ENCODE measurements around the gene TRABD.

TRABD gene

GRCh38 chr22:50238755-50239154, 53.0 kb downstream of the TRABD start:
- H2AFZ ChIP-seq (ENCODE audit: low read length, unreplicated experiment), result no peak overlapping the region
- no peak overlapping the region for H3K27ac ChIP-seq (ENCODE audit: low read depth, low read length)
- H3K79me2 ChIP-seq (ENCODE audit: control insufficient read depth, insufficient read depth, low read length, unreplicated experiment), result peaks cover 35% of the 10 kb centered on the region
- H3K36me3 ChIP-seq (ENCODE audit: insufficient read depth, low read length), result no peaks in the 10 kb centered on the region
- H3K4me1 ChIP-seq (ENCODE audit: control insufficient read depth, insufficient read depth, low read length, unreplicated experiment), result no peaks in the 10 kb centered on the region
- no peaks in the 10 kb centered on the region for H3K27me3 ChIP-seq (ENCODE audit: insufficient read depth, low read length)
- H3K4me3 ChIP-seq (ENCODE audit: low read depth, low read length), result no peak overlapping the region

- Histone ChIP-seq H3K79me2 (ENCODE audit: control insufficient read depth, insufficient read depth, low read length, unreplicated experiment) (peaks cover 36% of the 10 kb centered on the region), H3K36me3 (ENCODE audit: insufficient read depth, low read length) (no peaks in the 10 kb centered on the region), H3K27ac (ENCODE audit: low read depth, low read length) (no peak overlapping the region), H2AFZ (ENCODE audit: low read length, unreplicated experiment) (no peak overlapping the region), H3K4me3 (ENCODE audit: low read depth, low read length) (peak overlapping the region; percentile 97), H3K27me3 (ENCODE audit: insufficient read depth, low read length) (no peaks in the 10 kb centered on the region), H3K4me1 (ENCODE audit: control insufficient read depth, insufficient read depth, low read length, unreplicated experiment) (no peaks in the 10 kb centered on the region)
Observed at GRCh38 chr22:50242406-50242949, 56.8 kb downstream of the TRABD start.

DNA sequence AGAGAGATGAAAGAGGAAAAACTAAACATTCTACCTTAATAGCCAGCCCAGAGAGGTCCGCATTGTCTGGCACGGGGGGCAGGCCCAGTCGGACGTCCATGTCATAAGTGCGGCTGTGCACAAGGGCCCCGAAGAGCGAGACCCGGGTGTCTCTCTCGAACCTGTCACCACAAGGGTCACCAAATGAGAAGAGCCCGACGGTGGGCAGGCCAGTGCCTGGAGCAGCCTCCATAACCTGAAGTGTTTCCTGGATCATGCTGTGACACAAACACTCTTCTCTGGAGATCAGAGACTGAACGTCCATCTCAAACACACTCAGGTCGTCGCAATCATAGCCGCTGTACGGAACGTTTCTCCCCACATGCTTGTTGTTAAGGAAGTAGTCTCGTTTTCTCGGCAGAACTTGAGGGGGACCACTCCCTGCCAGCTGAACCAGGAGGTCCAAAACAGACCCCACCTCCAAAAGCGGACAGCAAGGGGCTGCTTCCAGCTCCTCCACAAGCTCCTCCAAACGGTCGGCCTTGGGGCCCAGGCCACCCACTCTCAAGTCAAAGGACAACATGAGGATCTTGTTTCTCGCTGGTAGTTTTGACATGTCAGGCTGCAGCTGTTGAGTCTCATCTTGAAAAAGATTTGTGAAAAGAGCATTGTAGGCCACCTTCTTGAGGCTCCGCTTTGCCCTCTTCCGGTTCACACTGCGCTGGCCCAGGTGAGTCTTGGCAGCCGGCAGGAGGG, 58.1 kb downstream of the TRABD start:
- Histone ChIP-seq H3K36me3 (ENCODE audit: insufficient read depth, low read length) (no peaks in the 10 kb centered on the region), H3K4me1 (ENCODE audit: control insufficient read depth, insufficient read depth, low read length, unreplicated experiment) (no peaks in the 10 kb centered on the region), H3K27me3 (ENCODE audit: insufficient read depth, low read length) (no peaks in the 10 kb centered on the region), H3K27ac (ENCODE audit: low read depth, low read length) (peak overlapping the region; percentile 67; the same call in 1 of the 2 replicates), H2AFZ (ENCODE audit: low read length, unreplicated experiment) (no peak overlapping the region), H3K4me3 (ENCODE audit: low read depth, low read length) (peak overlapping the region; percentile 97), H3K79me2 (ENCODE audit: control insufficient read depth, insufficient read depth, low read length, unreplicated experiment) (peaks cover 36% of the 10 kb centered on the region)

DNA sequence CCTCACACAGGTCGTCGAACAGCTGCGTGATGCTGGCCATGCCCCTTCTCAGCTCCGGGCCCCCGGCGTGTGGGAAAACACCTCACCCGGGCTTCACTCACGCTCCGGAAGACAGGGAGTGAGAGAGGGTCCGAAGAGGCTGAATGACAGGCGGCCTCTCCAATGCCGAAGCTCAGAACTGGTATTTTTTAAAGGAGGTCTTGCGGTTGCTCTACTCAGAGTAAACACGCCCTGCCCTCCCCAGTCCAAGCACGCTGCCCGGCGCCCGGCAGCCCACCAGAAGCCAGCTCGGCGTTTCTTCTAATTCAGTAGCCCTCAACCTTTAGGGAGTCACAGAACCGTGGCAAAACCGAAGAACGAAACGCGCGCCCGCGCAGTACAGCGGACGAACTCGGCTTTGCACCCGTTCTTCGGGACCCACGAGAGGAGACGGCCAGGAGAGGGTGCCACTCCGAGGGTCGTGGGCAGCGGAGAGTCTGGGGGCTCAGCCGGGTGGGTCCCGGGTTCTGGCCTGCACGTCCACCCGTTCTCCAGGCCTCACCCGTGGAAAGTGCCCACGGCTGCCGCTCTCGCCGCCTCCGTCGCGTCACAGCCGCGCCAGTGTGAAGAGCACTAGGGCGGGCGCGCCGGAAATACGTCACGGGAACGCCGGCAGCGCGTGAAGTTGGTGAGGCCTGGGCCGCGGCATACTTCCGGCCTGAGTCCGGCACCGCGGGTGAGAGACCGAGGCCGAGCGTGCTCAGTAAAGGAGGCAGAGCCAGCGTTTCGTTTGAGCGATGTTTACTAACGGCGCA, 58.9 kb downstream of the TRABD start, which contains the start of gene TUBGCP6:
Gene TUBGCP6 (minus strand): TSS at position 604 of the 794 bp plus-strand sequence. CDS start 564 bp downstream, at position 40.
- Histone ChIP-seq H3K27ac (ENCODE audit: low read depth, low read length) (peak within 1 kb of the TSS; percentile 67), H3K36me3 (ENCODE audit: insufficient read depth, low read length) (no peaks in the 10 kb centered on the region), H2AFZ (ENCODE audit: low read length, unreplicated experiment) (peak within 1 kb of the TSS; percentile 88), H3K4me3 (ENCODE audit: low read depth, low read length) (peak within 1 kb of the TSS; percentile 97), H3K79me2 (ENCODE audit: control insufficient read depth, insufficient read depth, low read length, unreplicated experiment) (peaks cover 39% of the 10 kb centered on the region), H3K4me1 (ENCODE audit: control insufficient read depth, insufficient read depth, low read length, unreplicated experiment) (no peaks in the 10 kb centered on the region), H3K27me3 (ENCODE audit: insufficient read depth, low read length) (no peaks in the 10 kb centered on the region)

GRCh38 chr22:50245214-50246072, 59.7 kb downstream of the TRABD start:
- Histone ChIP-seq H3K4me1 (ENCODE audit: control insufficient read depth, insufficient read depth, low read length, unreplicated experiment) (peaks cover 5% of the 10 kb centered on the region), H2AFZ (ENCODE audit: low read length, unreplicated experiment) (no peak overlapping the region), H3K79me2 (ENCODE audit: control insufficient read depth, insufficient read depth, low read length, unreplicated experiment) (peaks cover 31% of the 10 kb centered on the region), H3K36me3 (ENCODE audit: insufficient read depth, low read length) (no peaks in the 10 kb centered on the region), H3K4me3 (ENCODE audit: low read depth, low read length) (peak overlapping the region; percentile 97), H3K27me3 (ENCODE audit: insufficient read depth, low read length) (no peaks in the 10 kb centered on the region), H3K27ac (ENCODE audit: low read depth, low read length) (peak overlapping the region; percentile 67)

DNA sequence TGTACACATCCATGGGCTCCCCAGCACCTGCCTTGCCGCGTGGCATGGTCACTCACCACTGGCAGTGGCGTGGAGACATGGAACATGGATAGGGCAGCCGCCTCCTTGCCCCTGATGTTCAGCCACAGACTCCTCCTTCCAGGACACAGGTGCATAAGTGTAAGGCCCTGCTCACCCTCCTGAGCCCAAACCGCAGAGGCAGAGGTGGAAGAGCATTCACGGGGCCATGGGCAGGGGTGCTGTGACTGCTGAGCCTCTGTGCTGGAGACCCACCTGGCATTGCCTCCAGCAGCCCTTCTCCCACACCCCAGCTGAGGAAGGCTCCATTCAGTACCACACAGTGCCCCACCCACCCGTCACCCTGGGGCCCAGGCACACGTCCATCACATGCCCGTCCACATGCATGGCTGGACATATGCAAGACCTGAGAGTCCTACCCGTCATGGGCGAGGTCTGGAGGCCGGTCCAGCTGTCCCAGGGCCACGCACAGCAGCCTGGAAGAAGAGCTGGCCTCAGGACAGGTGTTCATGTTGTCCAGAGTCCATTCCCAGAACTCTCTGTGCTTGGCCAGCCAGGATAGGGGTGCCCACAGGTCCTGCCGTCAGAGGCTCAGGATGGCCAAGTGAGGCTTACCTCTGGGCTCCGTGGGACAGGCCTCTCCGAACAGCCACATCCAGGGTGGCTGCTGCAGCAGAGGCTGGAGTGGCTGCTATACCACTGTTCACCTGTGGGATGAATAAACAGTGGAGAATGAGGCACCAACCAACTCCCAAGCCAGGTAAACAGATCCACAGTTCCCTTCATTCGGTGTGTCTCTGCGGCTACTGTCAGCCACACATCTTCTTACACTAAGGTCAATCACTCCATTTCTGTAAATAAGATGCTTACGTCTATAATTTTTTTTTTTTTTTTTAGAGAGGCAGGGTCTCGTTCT, 60.8 kb downstream of the TRABD start:
- Histone ChIP-seq H3K36me3 (ENCODE audit: insufficient read depth, low read length) (no peaks in the 10 kb centered on the region), H2AFZ (ENCODE audit: low read length, unreplicated experiment) (no peak overlapping the region), H3K4me1 (ENCODE audit: control insufficient read depth, insufficient read depth, low read length, unreplicated experiment) (peaks cover 5% of the 10 kb centered on the region), H3K79me2 (ENCODE audit: control insufficient read depth, insufficient read depth, low read length, unreplicated experiment) (peaks cover 27% of the 10 kb centered on the region), H3K27ac (ENCODE audit: low read depth, low read length) (no peak overlapping the region), H3K4me3 (ENCODE audit: low read depth, low read length) (no peak overlapping the region; the same call in 1 of the 2 replicates), H3K27me3 (ENCODE audit: insufficient read depth, low read length) (no peaks in the 10 kb centered on the region)

- H3K36me3 ChIP-seq (ENCODE audit: insufficient read depth, low read length), result no peaks in the 10 kb centered on the region
- H3K4me1 ChIP-seq (ENCODE audit: control insufficient read depth, insufficient read depth, low read length, unreplicated experiment), result peaks cover 5% of the 10 kb centered on the region
- peaks cover 16% of the 10 kb centered on the region for H3K79me2 ChIP-seq (ENCODE audit: control insufficient read depth, insufficient read depth, low read length, unreplicated experiment)
- H3K27me3 ChIP-seq (ENCODE audit: insufficient read depth, low read length), result no peaks in the 10 kb centered on the region
- H2AFZ ChIP-seq (ENCODE audit: low read length, unreplicated experiment), result no peak overlapping the region
- no peak overlapping the region for H3K4me3 ChIP-seq (ENCODE audit: low read depth, low read length)
- H3K27ac ChIP-seq (ENCODE audit: low read depth, low read length), result no peak overlapping the region
Observed at GRCh38 chr22:50247748-50248147, 62.0 kb downstream of the TRABD start.

GRCh38 chr22:50248196-50249081, 62.7 kb downstream of the TRABD start:
- Histone ChIP-seq H3K36me3 (ENCODE audit: insufficient read depth, low read length) (no peaks in the 10 kb centered on the region), H3K4me3 (ENCODE audit: low read depth, low read length) (no peak overlapping the region), H3K4me1 (ENCODE audit: control insufficient read depth, insufficient read depth, low read length, unreplicated experiment) (peaks cover 5% of the 10 kb centered on the region), H3K27ac (ENCODE audit: low read depth, low read length) (no peak overlapping the region), H3K27me3 (ENCODE audit: insufficient read depth, low read length) (no peaks in the 10 kb centered on the region), H3K79me2 (ENCODE audit: control insufficient read depth, insufficient read depth, low read length, unreplicated experiment) (peaks cover 14% of the 10 kb centered on the region), H2AFZ (ENCODE audit: low read length, unreplicated experiment) (no peak overlapping the region)
